Uterine smooth muscle cell (primary cell): ENCODE measurements around the gene PHOSPHO1. TPM values are rescaled to one million over a fixed set of nuclear protein-coding genes. Genes with fewer than 3 reads are reported as not detected.

ENCODE experiments used
- total RNA-seq: library from RNA; depleted of rRNA; stranded (reverse); fragments of >200 nt; gene quantifications from 2 replicates; pipeline ENCODE4 v1.2.3, GENCODE V29; 2014

The PHOSPHO1 gene
- total RNA-seq: not detected in 2 replicates

GRCh38 chr17:49230636-49231562 is at the start of gene PHOSPHO1:
TSS of gene PHOSPHO1 (minus strand) at chr17:49230787. CDS start at chr17:49226691, 4,096 bp downstream.

GRCh38 chr17:49210158-49211029 is 20.2 kb downstream of the PHOSPHO1 start, which contains the start of the genes ABI3 and GNGT2:
TSS of gene ABI3 (plus strand) at chr17:49210707. CDS start at chr17:49210725, 18 bp downstream.
TSS of gene GNGT2 (minus strand) at chr17:49210574. CDS start at chr17:49207422, 3,152 bp downstream.

Other genes starting within 250 kb of the PHOSPHO1 start
- 0.44 and 0.62 TPM in 2 replicates for gene IGF2BP1, start 233.4 kb downstream of the PHOSPHO1 start, total RNA-seq
- gene B4GALNT2, start 98.0 kb downstream of the PHOSPHO1 start, total RNA-seq: under 0.01 TPM in 1 of 2 replicates, not detected in the other
- not detected in 2 replicates for gene GNGT2, start 20.2 kb downstream of the PHOSPHO1 start, total RNA-seq
- gene ABI3, start 20.1 kb downstream of the PHOSPHO1 start, total RNA-seq: 0.11 TPM in 1 of 2 replicates, not detected in the other
- gene ZNF652, start 131.5 kb upstream of the PHOSPHO1 start, total RNA-seq: 6.9 and 7.5 TPM in 2 replicates
- gene PHB1, start 184.1 kb upstream of the PHOSPHO1 start, total RNA-seq: 154 and 226 TPM in 2 replicates